H1 (cell line): ENCODE results near the gene ATP1A1. TPM values are rescaled to one million over a fixed set of nuclear protein-coding genes. Genes with fewer than 3 reads are reported as not detected.

Experiments
- FOSL1 ChIP-seq: IDR thresholded peaks from 2 replicates; pipeline ENCODE4 v1.6.1; 2011; ENCODE audit warnings: mild to moderate bottlenecking, low read depth, low read length, moderate library complexity; ENCODE audit not compliant: insufficient read depth
- SRF ChIP-seq: IDR thresholded peaks from 2 replicates; pipeline ENCODE4 v1.6.1; 2011; ENCODE audit warnings: mild to moderate bottlenecking, low read depth, low read length, moderate library complexity
- polyA plus RNA-seq, 7 experiments: library from polyadenylated mRNA; depleted of rRNA in 3 of 7; stranded (reverse) in 5 of 7; unstranded in 2 of 7; fragments of >200 nt in 5 of 7; fragments of 200-250 nt in 2 of 7; gene quantifications; 1 replicate in 5 of 7; 2 replicates in 1 of 7; 4 replicates in 1 of 7; pipeline versions ENCODE4 v1.2.1 to v1.2.3, GENCODE V29; 2011 to 2013; ENCODE audit warnings: missing spikeins in 2 of 7, mixed read lengths in 2 of 7
- total RNA-seq: library from RNA; stranded (reverse); fragmentation: NEBNext Ultra II Directional; extraction: Animal tissue kit (Norgen Biotek cat#: 25700); gene quantifications from 2 replicates; pipeline ENCODE4 v1.2.1, GENCODE V29; 2021

ATP1A1 gene
- total and polyA plus RNA-seq, 2 of the 8 experiments (the other 6 are each of a cell fraction or from before 2014, with no cell fraction given) = 222 to 325 TPM

GRCh38 chr1:116347696-116348095, 25.3 kb upstream of the ATP1A1 start (continued):
- TF ChIP-seq SRF (no peak), FOSL1 (no peak)
